ENCODE results near the gene ARRDC1.

- TF ChIP-seq, protein P1, sequence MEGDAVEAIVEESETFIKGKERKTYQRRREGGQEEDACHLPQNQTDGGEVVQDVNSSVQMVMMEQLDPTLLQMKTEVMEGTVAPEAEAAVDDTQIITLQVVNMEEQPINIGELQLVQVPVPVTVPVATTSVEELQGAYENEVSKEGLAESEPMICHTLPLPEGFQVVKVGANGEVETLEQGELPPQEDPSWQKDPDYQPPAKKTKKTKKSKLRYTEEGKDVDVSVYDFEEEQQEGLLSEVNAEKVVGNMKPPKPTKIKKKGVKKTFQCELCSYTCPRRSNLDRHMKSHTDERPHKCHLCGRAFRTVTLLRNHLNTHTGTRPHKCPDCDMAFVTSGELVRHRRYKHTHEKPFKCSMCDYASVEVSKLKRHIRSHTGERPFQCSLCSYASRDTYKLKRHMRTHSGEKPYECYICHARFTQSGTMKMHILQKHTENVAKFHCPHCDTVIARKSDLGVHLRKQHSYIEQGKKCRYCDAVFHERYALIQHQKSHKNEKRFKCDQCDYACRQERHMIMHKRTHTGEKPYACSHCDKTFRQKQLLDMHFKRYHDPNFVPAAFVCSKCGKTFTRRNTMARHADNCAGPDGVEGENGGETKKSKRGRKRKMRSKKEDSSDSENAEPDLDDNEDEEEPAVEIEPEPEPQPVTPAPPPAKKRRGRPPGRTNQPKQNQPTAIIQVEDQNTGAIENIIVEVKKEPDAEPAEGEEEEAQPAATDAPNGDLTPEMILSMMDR (IDR thresholded peaks at IDR 0.05), result no peak
- TF ChIP-seq ZFX (IDR thresholded peaks at IDR 0.05; ENCODE audit: borderline replicate concordance), result no peak
Observed at GRCh38 chr9:137634016-137634415, 28.5 kb downstream of the ARRDC1 start.
